ENCODE results near the gene SMAD3.

Gene SMAD3

GRCh38 chr15:67186226-67186649 is 120.8 kb downstream of the SMAD3 start:
- Histone ChIP-seq H3K9me3 (ENCODE audit: insufficient read depth, low read length) (no peaks in the 10 kb centered on the region), H3K4me3 (ENCODE audit: insufficient read length, low read depth) (no peak overlapping the region), H3K36me3 (ENCODE audit: insufficient read depth, insufficient read length, low read length) (peaks cover 91% of the 10 kb centered on the region), H3K27me3 (ENCODE audit: insufficient read depth, insufficient read length) (no peaks in the 10 kb centered on the region), H3K4me1 (ENCODE audit: insufficient read depth, insufficient read length) (no peaks in the 10 kb centered on the region), H3K9ac (ENCODE audit: insufficient read length, low read depth) (no peak overlapping the region)
- no peak for DNase-seq (ENCODE audit: low read depth, low spot score)
- TF ChIP-seq SUZ12 (IDR thresholded peaks at IDR 0.05; ENCODE audit: extremely low read depth, insufficient read depth, insufficient read length) = no peak
- no peak for TF ChIP-seq ZNF274 (IDR thresholded peaks at IDR 0.05; ENCODE audit: low read depth, low read length)
- TF ChIP-seq YY1 (IDR thresholded peaks at IDR 0.05; ENCODE audit: insufficient read depth, insufficient read length) = no peak

GRCh38 chr15:67186688-67187087 is 121.3 kb downstream of the SMAD3 start:
- Histone ChIP-seq H3K9me3 (ENCODE audit: insufficient read depth, low read length) (no peaks in the 10 kb centered on the region), H3K36me3 (ENCODE audit: insufficient read depth, insufficient read length, low read length) (peaks cover 93% of the 10 kb centered on the region), H3K27me3 (ENCODE audit: insufficient read depth, insufficient read length) (no peaks in the 10 kb centered on the region), H3K4me3 (ENCODE audit: insufficient read length, low read depth) (no peak overlapping the region), H3K9ac (ENCODE audit: insufficient read length, low read depth) (no peak overlapping the region), H3K4me1 (ENCODE audit: insufficient read depth, insufficient read length) (no peaks in the 10 kb centered on the region)
- no peak for TF ChIP-seq ZNF274 (IDR thresholded peaks at IDR 0.05; ENCODE audit: low read depth, low read length)
- TF ChIP-seq YY1 (IDR thresholded peaks at IDR 0.05; ENCODE audit: insufficient read depth, insufficient read length) = no peak
- no peak for TF ChIP-seq SUZ12 (IDR thresholded peaks at IDR 0.05; ENCODE audit: extremely low read depth, insufficient read depth, insufficient read length)
- DNase-seq (ENCODE audit: low read depth, low spot score) = no peak

DNA sequence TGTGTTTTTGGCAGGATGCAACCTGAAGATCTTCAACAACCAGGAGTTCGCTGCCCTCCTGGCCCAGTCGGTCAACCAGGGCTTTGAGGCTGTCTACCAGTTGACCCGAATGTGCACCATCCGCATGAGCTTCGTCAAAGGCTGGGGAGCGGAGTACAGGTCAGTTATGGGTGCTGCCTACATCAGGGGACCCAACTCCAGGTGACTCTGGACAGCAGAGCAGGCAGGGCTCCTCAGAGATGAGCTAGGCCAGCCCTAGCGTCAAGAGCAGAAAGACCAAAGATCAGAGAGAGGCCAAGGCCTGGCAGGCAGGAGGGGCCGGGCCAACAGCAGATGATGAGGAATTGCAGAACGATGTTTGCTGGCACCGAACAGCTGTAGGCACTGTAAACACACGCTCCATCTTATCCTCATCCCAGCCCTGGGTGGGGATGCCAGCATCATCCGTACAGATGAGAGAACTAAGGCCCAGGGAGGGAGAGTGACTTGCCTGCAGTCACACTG is 122.0 kb downstream of the SMAD3 start:
- Histone ChIP-seq H3K36me3 (ENCODE audit: insufficient read depth, insufficient read length, low read length) (peaks cover 94% of the 10 kb centered on the region), H3K9me3 (ENCODE audit: insufficient read depth, low read length) (no peaks in the 10 kb centered on the region), H3K4me3 (ENCODE audit: insufficient read length, low read depth) (no peak overlapping the region), H3K4me1 (ENCODE audit: insufficient read depth, insufficient read length) (no peaks in the 10 kb centered on the region), H3K27me3 (ENCODE audit: insufficient read depth, insufficient read length) (no peaks in the 10 kb centered on the region), H3K9ac (ENCODE audit: insufficient read length, low read depth) (no peak overlapping the region)
- TF ChIP-seq YY1 (IDR thresholded peaks at IDR 0.05; ENCODE audit: insufficient read depth, insufficient read length) (no peak), SUZ12 (IDR thresholded peaks at IDR 0.05; ENCODE audit: extremely low read depth, insufficient read depth, insufficient read length) (no peak), ZNF274 (IDR thresholded peaks at IDR 0.05; ENCODE audit: low read depth, low read length) (no peak)
- DNase-seq (ENCODE audit: low read depth, low spot score) = no peak

GRCh38 chr15:67188551-67189218 is 123.3 kb downstream of the SMAD3 start:
- H3K36me3 ChIP-seq (ENCODE audit: insufficient read depth, insufficient read length, low read length) = peaks cover 96% of the 10 kb centered on the region
- no peak overlapping the region for H3K9ac ChIP-seq (ENCODE audit: insufficient read length, low read depth)
- no peak overlapping the region for H3K4me3 ChIP-seq (ENCODE audit: insufficient read length, low read depth)
- no peak for DNase-seq (ENCODE audit: low read depth, low spot score)
- peaks cover 3% of the 10 kb centered on the region for H3K4me1 ChIP-seq (ENCODE audit: insufficient read depth, insufficient read length)
- H3K9me3 ChIP-seq (ENCODE audit: insufficient read depth, low read length) = no peaks in the 10 kb centered on the region
- TF ChIP-seq ZNF274 (IDR thresholded peaks at IDR 0.05; ENCODE audit: low read depth, low read length) (no peak), SUZ12 (IDR thresholded peaks at IDR 0.05; ENCODE audit: extremely low read depth, insufficient read depth, insufficient read length) (no peak), YY1 (IDR thresholded peaks at IDR 0.05; ENCODE audit: insufficient read depth, insufficient read length) (no peak)
- H3K27me3 ChIP-seq (ENCODE audit: insufficient read depth, insufficient read length) = no peaks in the 10 kb centered on the region

DNA sequence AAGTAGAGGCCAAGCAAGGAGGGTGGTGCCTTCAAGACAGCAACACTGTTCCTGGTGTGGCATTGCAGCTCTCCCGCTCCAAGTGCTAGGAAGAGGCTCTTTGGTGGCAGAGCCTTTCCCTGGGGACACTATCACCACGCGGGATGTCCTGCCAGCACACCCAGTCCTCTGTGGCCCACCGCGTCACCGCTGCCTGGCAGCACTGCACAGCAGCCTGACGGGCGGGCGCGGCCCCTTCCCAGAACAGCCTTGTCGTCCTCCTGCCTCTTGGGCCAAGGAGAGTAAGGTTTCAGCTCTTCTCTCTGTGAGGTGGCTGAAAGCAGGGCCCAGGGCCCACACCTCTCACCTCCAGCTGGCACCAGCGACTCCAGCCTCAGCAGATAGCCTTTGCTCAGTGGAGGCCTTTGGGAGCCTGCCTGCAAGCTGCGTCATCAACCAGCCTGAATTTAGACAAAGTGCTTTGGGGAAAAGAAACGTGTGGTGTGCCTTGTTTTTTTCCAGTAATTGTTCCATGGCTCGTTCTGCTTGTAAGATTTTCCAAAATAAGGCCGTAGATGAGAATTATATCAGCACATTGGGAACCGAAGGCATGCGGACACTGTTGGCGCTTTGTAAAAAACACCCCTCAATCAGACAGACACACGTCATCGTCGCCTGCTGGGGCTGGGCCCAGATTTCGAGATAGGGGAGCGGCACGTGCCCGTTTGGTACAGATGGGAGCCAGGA is 124.1 kb downstream of the SMAD3 start:
- Histone ChIP-seq H3K4me1 (ENCODE audit: insufficient read depth, insufficient read length) (peaks cover 3% of the 10 kb centered on the region), H3K9ac (ENCODE audit: insufficient read length, low read depth) (no peak overlapping the region), H3K9me3 (ENCODE audit: insufficient read depth, low read length) (no peaks in the 10 kb centered on the region), H3K27me3 (ENCODE audit: insufficient read depth, insufficient read length) (no peaks in the 10 kb centered on the region), H3K36me3 (ENCODE audit: insufficient read depth, insufficient read length, low read length) (peaks cover 96% of the 10 kb centered on the region), H3K4me3 (ENCODE audit: insufficient read length, low read depth) (no peak overlapping the region)
- DNase-seq (ENCODE audit: low read depth, low spot score) = no peak
- no peak for TF ChIP-seq YY1 (IDR thresholded peaks at IDR 0.05; ENCODE audit: insufficient read depth, insufficient read length)
- TF ChIP-seq ZNF274 (IDR thresholded peaks at IDR 0.05; ENCODE audit: low read depth, low read length) = no peak
- TF ChIP-seq SUZ12 (IDR thresholded peaks at IDR 0.05; ENCODE audit: extremely low read depth, insufficient read depth, insufficient read length) = no peak

DNA sequence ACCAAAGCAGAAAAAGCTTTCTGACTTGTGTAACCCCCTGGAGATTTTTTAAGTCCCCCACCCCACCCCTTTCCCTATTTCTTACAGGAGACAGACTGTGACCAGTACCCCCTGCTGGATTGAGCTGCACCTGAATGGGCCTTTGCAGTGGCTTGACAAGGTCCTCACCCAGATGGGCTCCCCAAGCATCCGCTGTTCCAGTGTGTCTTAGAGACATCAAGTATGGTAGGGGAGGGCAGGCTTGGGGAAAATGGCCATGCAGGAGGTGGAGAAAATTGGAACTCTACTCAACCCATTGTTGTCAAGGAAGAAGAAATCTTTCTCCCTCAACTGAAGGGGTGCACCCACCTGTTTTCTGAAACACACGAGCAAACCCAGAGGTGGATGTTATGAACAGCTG is 124.9 kb downstream of the SMAD3 start:
- no peak overlapping the region for H3K9ac ChIP-seq (ENCODE audit: insufficient read length, low read depth)
- no peaks in the 10 kb centered on the region for H3K27me3 ChIP-seq (ENCODE audit: insufficient read depth, insufficient read length)
- no peak overlapping the region for H3K4me3 ChIP-seq (ENCODE audit: insufficient read length, low read depth)
- TF ChIP-seq ZNF274 (IDR thresholded peaks at IDR 0.05; ENCODE audit: low read depth, low read length) (no peak), YY1 (IDR thresholded peaks at IDR 0.05; ENCODE audit: insufficient read depth, insufficient read length) (no peak), SUZ12 (IDR thresholded peaks at IDR 0.05; ENCODE audit: extremely low read depth, insufficient read depth, insufficient read length) (no peak)
- peaks cover 3% of the 10 kb centered on the region for H3K4me1 ChIP-seq (ENCODE audit: insufficient read depth, insufficient read length)
- DNase-seq (ENCODE audit: low read depth, low spot score) = no peak
- H3K36me3 ChIP-seq (ENCODE audit: insufficient read depth, insufficient read length, low read length) = peaks cover 96% of the 10 kb centered on the region
- H3K9me3 ChIP-seq (ENCODE audit: insufficient read depth, low read length) = no peaks in the 10 kb centered on the region

DNA sequence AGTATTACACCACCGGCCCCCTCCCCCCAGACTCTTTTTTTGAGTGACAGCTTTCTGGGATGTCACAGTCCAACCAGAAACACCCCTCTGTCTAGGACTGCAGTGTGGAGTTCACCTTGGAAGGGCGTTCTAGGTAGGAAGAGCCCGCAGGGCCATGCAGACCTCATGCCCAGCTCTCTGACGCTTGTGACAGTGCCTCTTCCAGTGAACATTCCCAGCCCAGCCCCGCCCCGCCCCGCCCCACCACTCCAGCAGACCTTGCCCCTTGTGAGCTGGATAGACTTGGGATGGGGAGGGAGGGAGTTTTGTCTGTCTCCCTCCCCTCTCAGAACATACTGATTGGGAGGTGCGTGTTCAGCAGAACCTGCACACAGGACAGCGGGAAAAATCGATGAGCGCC is 125.4 kb downstream of the SMAD3 start:
- peaks cover 92% of the 10 kb centered on the region for H3K36me3 ChIP-seq (ENCODE audit: insufficient read depth, insufficient read length, low read length)
- no peaks in the 10 kb centered on the region for H3K27me3 ChIP-seq (ENCODE audit: insufficient read depth, insufficient read length)
- H3K9me3 ChIP-seq (ENCODE audit: insufficient read depth, low read length) = no peaks in the 10 kb centered on the region
- no peak overlapping the region for H3K9ac ChIP-seq (ENCODE audit: insufficient read length, low read depth)
- TF ChIP-seq YY1 (IDR thresholded peaks at IDR 0.05; ENCODE audit: insufficient read depth, insufficient read length) (no peak), SUZ12 (IDR thresholded peaks at IDR 0.05; ENCODE audit: extremely low read depth, insufficient read depth, insufficient read length) (no peak), ZNF274 (IDR thresholded peaks at IDR 0.05; ENCODE audit: low read depth, low read length) (no peak)
- H3K4me1 ChIP-seq (ENCODE audit: insufficient read depth, insufficient read length) = peaks cover 3% of the 10 kb centered on the region
- no peak overlapping the region for H3K4me3 ChIP-seq (ENCODE audit: insufficient read length, low read depth)
- DNase-seq (ENCODE audit: low read depth, low spot score) = no peak
